AG04449 (cell line): ENCODE data around the gene CEP128.

ENCODE experiments used
- CTCF ChIA-PET: fragments of 350-600 bp; formaldehyde crosslinking; extraction: SDS; loops from one replicate; lab custom pipeline; 2021; ENCODE audit warnings: antibody characterized with exemption; lab: Yijun Ruan, JAX
- POLR2A ChIA-PET: fragments of 400-600, 350-600 bp; formaldehyde crosslinking; extraction: SDS; loops from one replicate; lab custom pipeline; 2020; ENCODE audit warnings: antibody characterized with exemption, inconsistent platforms; lab: Yijun Ruan, JAX
- DNase-seq: peaks from one replicate; pipeline ENCODE4 v3.0.0-alpha.2; 2010; ENCODE audit warnings: low read depth, low spot score
- H3K4me3 ChIP-seq: 2 replicates; pipeline ENCODE4 v1.5.1; 2011; ENCODE audit warnings: low read depth, mild to moderate bottlenecking, control low read depth, low read length
- TF ChIP-seq, protein P1 (sequence below): IDR thresholded peaks from one replicate; pipeline ENCODE4 v1.5.1; 2011; ENCODE audit warnings: mild to moderate bottlenecking, moderate library complexity, low read length, control low read depth, inconsistent platforms; ENCODE audit not compliant: insufficient read depth; ENCODE audit errors: missing control alignments

CEP128 gene

DNA sequence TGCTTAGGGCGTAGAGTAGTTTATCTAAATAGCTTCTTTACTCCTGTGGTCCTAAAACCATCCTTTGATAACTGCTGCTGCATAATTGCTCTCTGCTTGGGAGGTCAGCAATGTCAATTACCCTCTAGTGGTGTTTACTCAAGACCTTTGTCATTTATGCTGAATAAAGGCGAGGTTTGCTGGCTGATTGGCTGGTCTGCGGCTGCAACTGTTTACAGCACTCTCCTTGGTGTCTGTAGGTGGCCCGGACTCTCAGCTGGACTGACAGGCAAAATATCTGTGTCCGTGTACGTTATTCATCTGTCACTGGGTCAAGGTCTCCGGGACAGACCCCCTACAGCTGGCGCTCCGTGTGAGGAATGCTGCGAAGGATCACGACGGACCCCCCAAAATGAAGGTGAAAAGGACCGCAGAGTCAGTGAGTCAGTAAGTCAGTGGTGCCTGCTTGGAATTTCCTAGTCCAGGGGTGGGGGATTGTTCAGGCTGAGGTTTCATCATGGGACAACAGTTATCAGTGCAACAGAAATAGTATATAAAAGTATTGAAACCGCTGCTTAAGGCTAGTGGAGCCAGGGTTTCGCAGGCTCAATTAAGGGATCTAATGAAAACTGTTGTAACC is 476.9 kb downstream of the CEP128 start:
- DNase-seq = no peak
- no peak overlapping the region for H3K4me3 ChIP-seq
- TF ChIP-seq, protein P1, sequence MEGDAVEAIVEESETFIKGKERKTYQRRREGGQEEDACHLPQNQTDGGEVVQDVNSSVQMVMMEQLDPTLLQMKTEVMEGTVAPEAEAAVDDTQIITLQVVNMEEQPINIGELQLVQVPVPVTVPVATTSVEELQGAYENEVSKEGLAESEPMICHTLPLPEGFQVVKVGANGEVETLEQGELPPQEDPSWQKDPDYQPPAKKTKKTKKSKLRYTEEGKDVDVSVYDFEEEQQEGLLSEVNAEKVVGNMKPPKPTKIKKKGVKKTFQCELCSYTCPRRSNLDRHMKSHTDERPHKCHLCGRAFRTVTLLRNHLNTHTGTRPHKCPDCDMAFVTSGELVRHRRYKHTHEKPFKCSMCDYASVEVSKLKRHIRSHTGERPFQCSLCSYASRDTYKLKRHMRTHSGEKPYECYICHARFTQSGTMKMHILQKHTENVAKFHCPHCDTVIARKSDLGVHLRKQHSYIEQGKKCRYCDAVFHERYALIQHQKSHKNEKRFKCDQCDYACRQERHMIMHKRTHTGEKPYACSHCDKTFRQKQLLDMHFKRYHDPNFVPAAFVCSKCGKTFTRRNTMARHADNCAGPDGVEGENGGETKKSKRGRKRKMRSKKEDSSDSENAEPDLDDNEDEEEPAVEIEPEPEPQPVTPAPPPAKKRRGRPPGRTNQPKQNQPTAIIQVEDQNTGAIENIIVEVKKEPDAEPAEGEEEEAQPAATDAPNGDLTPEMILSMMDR = no peak
- ChIA-PET CTCF (no interaction called here), POLR2A (no interaction called here)

DNA sequence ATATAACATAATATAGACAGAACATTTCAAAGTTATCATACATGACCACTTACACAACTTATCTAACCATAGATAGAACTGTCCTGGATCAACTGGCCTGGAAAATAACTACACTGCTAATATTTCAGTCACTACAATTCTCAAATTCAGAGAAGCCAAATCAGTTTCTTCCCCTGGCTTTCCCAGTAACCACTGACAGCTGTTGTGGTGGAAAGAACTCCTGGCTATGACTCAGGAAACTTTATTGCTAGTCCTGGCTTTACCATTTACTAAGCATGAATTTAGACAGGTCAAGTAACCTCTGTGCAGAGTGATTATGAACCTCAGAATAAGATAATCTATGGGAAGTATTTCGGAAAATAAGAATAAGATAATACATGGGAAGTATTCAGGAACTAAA is 485.3 kb downstream of the CEP128 start:
- no peak overlapping the region for H3K4me3 ChIP-seq
- ChIA-PET CTCF (no interaction called here), POLR2A (no interaction called here)
- TF ChIP-seq, protein P1 = no peak
- DNase-seq = no peak

GRCh38 chr14:80455031-80455430 is 486.5 kb downstream of the CEP128 start:
- TF ChIP-seq, protein P1 = no peak
- no peak overlapping the region for H3K4me3 ChIP-seq
- POLR2A ChIA-PET = no interaction called here
- CTCF ChIA-PET = no interaction called here
- no peak for DNase-seq

- no peak overlapping the region for H3K4me3 ChIP-seq
- POLR2A ChIA-PET = no interaction called here
- TF ChIP-seq, protein P1 = no peak
- CTCF ChIA-PET = no interaction called here
- no peak for DNase-seq
These were observed 493.3 kb downstream of the CEP128 start for GRCh38 chr14:80448267-80448666.

GRCh38 chr14:80447392-80447791 is 494.1 kb downstream of the CEP128 start:
- POLR2A ChIA-PET = no interaction called here

More at GRCh38 chr14:80447392-80447791, 494.1 kb downstream of the CEP128 start:
- CTCF ChIA-PET = no interaction called here
- DNase-seq = no peak
- no peak overlapping the region for H3K4me3 ChIP-seq
- TF ChIP-seq, protein P1 = no peak
